HUES6 (cell line): ENCODE results near the gene KRTAP5-9.
"Not testable (repeated sequence)": the region's sequence is repeated elsewhere in the genome, so short reads cannot be mapped to it uniquely, and the experiment has no call there.

Experiments
- H3K27ac ChIP-seq: 2 replicates; pipeline ENCODE4 v1.7.0; 2013; ENCODE audit warnings: low read depth, mild to moderate bottlenecking, low read length, inconsistent platforms
- H3K27me3 ChIP-seq: 2 replicates; pipeline ENCODE4 v1.6.1; 2013; ENCODE audit warnings: low read length; ENCODE audit not compliant: control insufficient read depth, insufficient read depth
- H3K36me3 ChIP-seq: 2 replicates; pipeline ENCODE4 v1.6.1; 2013; ENCODE audit warnings: low read length; ENCODE audit not compliant: control insufficient read depth, insufficient read depth
- H3K4me1 ChIP-seq: 2 replicates; pipeline ENCODE4 v1.6.1; 2013; ENCODE audit warnings: low read length; ENCODE audit not compliant: control insufficient read depth, insufficient read depth
- H3K4me3 ChIP-seq: 2 replicates; pipeline ENCODE4 v1.5.1; 2013; ENCODE audit warnings: low read depth, low read length
- H3K9ac ChIP-seq: one replicate; pipeline ENCODE4 v1.6.1; 2013; ENCODE audit warnings: mild to moderate bottlenecking, low read length
- H3K9me3 ChIP-seq: 2 replicates; pipeline ENCODE4 v1.6.1; 2013; ENCODE audit warnings: low read depth, low read length; ENCODE audit not compliant: control insufficient read depth, insufficient read depth

Gene KRTAP5-9

DNA sequence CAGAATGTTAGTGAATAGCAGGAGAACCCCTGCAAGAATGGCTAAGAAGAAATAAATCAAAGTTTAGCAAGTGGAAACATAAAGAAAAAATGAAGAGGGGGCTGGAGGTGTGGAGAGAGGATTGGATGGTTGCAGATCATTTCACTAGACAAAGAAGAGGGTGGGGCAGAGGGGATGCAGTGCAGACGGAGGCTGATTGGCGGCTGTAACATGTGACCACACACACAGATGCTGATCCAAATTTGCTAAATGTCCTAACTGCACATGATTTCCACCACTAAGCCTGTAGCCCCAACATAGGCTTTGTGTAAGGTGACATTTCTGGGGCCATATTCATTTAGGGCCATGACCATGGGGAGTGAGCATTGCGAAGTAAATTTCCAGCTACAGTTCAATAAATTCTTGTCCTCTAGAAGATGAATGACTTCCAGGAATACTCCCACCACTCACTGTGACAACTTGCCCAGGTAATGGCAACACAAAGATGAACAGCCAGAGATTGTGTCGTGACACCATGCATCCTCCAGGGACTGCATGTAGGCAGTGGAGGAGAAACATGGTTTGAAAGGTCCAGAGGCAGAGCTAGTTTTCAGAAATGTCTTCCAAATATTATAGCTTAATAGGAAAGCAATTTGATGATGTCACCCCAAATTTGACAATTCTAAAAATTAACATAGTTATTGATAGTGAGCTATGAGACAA is 27.7 kb downstream of the KRTAP5-9 start:
- Histone ChIP-seq H3K9ac (no peak overlapping the region), H3K4me3 (no peak overlapping the region)

GRCh38 chr11:71576688-71577465 is 28.7 kb downstream of the KRTAP5-9 start:
- not testable (repeated sequence) for H3K27me3 ChIP-seq, H3K27ac ChIP-seq, H3K9me3 ChIP-seq, H3K4me3 ChIP-seq, H3K36me3 ChIP-seq, H3K9ac ChIP-seq
- peaks cover 21% of the 10 kb centered on the region for H3K4me1 ChIP-seq

More for the DNA sequence above, 27.7 kb downstream of the KRTAP5-9 start:
- Histone ChIP-seq H3K36me3 (no peaks in the 10 kb centered on the region), H3K4me1 (peaks cover 11% of the 10 kb centered on the region), H3K27me3 (no peaks in the 10 kb centered on the region), H3K9me3 (no peaks in the 10 kb centered on the region), H3K27ac (no peak overlapping the region)

- no peak overlapping the region for H3K9ac ChIP-seq
- H3K36me3 ChIP-seq: no peaks in the 10 kb centered on the region
- H3K27me3 ChIP-seq: 0 out of 2 replicates have a peak, but pooled peaks cover 8% of the 10 kb centered on the region
- no peaks in the 10 kb centered on the region for H3K9me3 ChIP-seq
- H3K27ac ChIP-seq: no peak overlapping the region
- H3K4me1 ChIP-seq: peaks cover 22% of the 10 kb centered on the region
- H3K4me3 ChIP-seq: no peak overlapping the region
These were observed 29.3 kb downstream of the KRTAP5-9 start for GRCh38 chr11:71577469-71578004.

DNA sequence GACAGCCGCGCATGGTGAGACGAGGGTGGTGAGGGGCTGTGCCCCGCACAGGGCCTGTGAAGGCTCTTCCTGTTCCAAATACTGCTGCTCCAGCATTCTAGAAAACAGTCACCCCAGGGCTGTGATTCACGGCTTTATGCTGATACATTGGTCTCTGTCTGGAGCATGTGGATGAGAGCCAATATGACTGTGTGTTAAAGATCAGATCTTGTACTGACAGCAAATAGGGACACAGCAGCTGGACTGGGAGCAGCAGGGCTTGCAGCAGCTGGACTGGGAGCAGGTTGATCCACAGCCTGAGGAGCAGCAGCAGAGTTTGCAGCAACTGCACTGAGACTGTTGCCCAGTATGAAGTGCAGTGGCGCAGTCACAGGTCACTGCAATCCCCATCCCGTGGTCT is 31.3 kb downstream of the KRTAP5-9 start:
- not testable (repeated sequence) for H3K36me3 ChIP-seq, H3K27me3 ChIP-seq, H3K9ac ChIP-seq, H3K27ac ChIP-seq, H3K9me3 ChIP-seq, H3K4me3 ChIP-seq
- peaks cover 22% of the 10 kb centered on the region for H3K4me1 ChIP-seq

DNA sequence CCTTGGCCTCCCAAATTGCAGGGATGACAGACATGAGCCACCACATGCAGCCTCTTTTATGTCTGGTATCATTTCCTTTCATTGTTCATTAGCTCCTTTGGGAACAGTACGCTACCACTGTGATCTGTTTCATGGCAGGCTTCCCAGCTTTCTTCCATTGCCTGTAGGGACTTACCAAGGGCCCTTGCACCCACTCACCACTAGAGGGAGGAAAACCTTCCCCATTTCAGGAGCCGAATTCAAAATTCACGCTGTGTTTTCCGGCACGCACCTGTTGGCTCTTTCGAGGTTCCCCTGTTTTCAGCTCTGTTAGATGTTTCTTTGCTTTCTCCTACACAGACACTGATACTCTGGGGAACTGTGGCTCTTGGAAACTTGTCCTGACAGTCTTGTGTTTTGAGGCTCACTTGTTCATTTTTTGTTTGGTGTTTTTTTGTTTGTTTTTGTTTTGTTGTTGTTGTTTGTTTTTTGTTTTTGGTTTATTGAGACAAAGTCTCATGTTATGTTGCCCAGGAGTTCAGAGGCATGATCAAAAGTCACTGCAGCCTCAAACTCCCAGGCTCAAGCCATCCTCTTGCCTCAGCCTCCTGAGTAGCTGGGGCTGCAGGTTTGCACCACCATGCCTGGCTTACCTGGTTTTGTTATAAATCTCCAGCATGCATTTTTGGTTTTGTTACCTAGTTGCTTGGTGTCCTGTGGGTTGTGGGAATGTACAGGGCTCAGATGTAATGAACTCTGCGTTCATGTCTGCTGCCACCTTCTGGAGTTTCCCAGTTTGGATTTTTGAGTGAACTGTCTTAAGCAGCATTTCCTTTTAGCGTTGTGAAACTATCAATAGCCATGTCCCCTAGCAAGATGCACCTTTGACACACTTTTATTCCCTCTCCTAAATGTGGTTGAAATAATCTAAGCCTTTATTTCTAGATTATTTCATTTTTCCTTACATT is 32.1 kb downstream of the KRTAP5-9 start:
- 0 out of 2 replicates have a peak, but pooled peaks cover 8% of the 10 kb centered on the region for H3K27me3 ChIP-seq
- no peaks in the 10 kb centered on the region for H3K9me3 ChIP-seq
- no peak overlapping the region for H3K9ac ChIP-seq
- H3K36me3 ChIP-seq: no peaks in the 10 kb centered on the region
- H3K4me3 ChIP-seq: no peak overlapping the region
- H3K4me1 ChIP-seq: peaks cover 22% of the 10 kb centered on the region
- no peak overlapping the region for H3K27ac ChIP-seq

- H3K27ac ChIP-seq: no peak overlapping the region
- peaks cover 22% of the 10 kb centered on the region for H3K4me1 ChIP-seq
- H3K9me3 ChIP-seq: no peaks in the 10 kb centered on the region
- no peak overlapping the region for H3K9ac ChIP-seq
- no peaks in the 10 kb centered on the region for H3K36me3 ChIP-seq
- H3K27me3 ChIP-seq: 0 out of 2 replicates have a peak, but pooled peaks cover 8% of the 10 kb centered on the region
- no peak overlapping the region for H3K4me3 ChIP-seq
These were observed 33.6 kb downstream of the KRTAP5-9 start for GRCh38 chr11:71581826-71582225.

DNA sequence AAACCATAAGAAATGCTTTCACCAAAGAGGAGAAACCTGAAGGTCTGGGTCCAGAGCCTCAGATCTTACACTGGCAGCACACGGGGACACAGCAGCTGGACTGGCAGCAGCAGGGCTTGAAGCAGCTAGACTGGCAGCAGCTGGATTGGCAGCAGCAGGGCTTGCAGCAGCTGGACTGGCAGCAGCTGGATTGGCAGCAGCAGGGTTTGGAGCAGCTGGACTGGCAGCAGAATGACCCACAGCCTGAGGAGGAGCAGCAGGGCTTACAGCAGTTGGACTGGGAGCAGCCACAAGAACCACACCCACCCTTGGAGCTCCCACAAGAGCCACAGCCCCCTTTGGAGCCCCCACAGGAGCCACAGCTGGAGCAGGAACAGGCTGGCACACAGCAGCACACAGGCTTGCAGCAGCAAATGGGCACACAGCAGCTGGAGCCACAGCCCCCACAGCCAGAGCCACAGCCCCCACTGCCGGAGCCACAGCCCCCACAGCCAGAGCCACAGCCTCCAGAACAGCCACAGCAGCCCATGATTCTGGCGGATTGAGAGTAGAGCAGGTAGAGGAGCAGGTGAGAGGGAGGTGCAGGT is 34.2 kb downstream of the KRTAP5-9 start, which contains the start of gene KRTAP5-11:
TSS of gene KRTAP5-11 (minus strand) at position 567 of the 587 bp plus-strand sequence. CDS start at position 529, 38 bp downstream.
- Histone ChIP-seq H3K4me1 (peaks cover 22% of the 10 kb centered on the region), H3K36me3 (no peaks in the 10 kb centered on the region), H3K9me3 (no peaks in the 10 kb centered on the region), H3K27ac (no peak within 1 kb of the TSS), H3K4me3 (no peak within 1 kb of the TSS), H3K27me3 (0 out of 2 replicates have a peak, but pooled peaks cover 8% of the 10 kb centered on the region), H3K9ac (no peak within 1 kb of the TSS)

DNA sequence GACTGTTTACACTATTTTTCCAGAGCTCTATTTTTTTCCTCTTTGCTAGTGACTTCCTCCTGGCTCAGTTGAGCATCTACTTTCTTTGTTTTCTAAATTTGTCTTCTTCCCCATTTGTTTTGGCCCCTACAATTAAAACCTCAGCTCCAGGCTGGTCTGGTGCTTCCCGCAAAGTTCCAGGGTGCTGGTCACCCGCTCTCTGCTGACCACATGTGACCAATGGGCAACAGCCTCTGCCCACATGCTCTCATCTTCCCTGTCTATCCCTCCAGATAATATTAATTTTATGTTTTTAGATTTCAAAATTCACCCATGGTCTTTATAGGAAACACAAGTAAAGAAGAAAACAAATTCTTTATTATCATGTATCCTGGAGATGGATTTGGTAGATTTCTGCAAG is 34.7 kb downstream of the KRTAP5-9 start:
- not testable (repeated sequence) for H3K27ac ChIP-seq, H3K9me3 ChIP-seq
- H3K4me1 ChIP-seq: peaks cover 23% of the 10 kb centered on the region

GRCh38 chr11:71585673-71586072 is 37.5 kb downstream of the KRTAP5-9 start:
- not testable (repeated sequence) for H3K36me3 ChIP-seq, H3K27me3 ChIP-seq, H3K27ac ChIP-seq, H3K9me3 ChIP-seq, H3K4me3 ChIP-seq, H3K9ac ChIP-seq
- peaks cover 22% of the 10 kb centered on the region for H3K4me1 ChIP-seq

More for the DNA sequence above, 34.7 kb downstream of the KRTAP5-9 start:
- not testable (repeated sequence) for H3K27me3 ChIP-seq, H3K9ac ChIP-seq, H3K36me3 ChIP-seq, H3K4me3 ChIP-seq

- not testable (repeated sequence) for H3K4me1 ChIP-seq, H3K27ac ChIP-seq, H3K4me3 ChIP-seq, H3K27me3 ChIP-seq, H3K36me3 ChIP-seq, H3K9ac ChIP-seq, H3K9me3 ChIP-seq
These were observed 40.1 kb downstream of the KRTAP5-9 start for GRCh38 chr11:71588314-71588713.
